GM20431 (cell line): ENCODE results near the gene FES.
"Not testable (repeated sequence)": the region's sequence is repeated elsewhere in the genome, so short reads cannot be mapped to it uniquely, and the experiment has no call there.

Experiments used
- in situ Hi-C: fragments of 300-500 bp; cut with MseI, MboI; formaldehyde crosslinking; loops from one replicate; pipeline ENCODE4 v1.15.0; 2020; ENCODE audit warnings: low sequenced_read_pairs; ENCODE audit not compliant: unreplicated experiment

Gene FES

GRCh38 chr15:90904746-90905145 lies 20.4 kb downstream of the FES start:
- in situ Hi-C loops = no loop called here

- in situ Hi-C loops = no loop called here
Observed at GRCh38 chr15:90905306-90906180, 21.2 kb downstream of the FES start.

GRCh38 chr15:90906181-90906849 lies 22.0 kb downstream of the FES start:
- in situ Hi-C loops = no loop called here

- in situ Hi-C loops = no loop called here
Observed at GRCh38 chr15:90907051-90907660, 22.9 kb downstream of the FES start.

- in situ Hi-C loops = no loop called here
Observed at GRCh38 chr15:90907838-90908507, 23.7 kb downstream of the FES start.

GRCh38 chr15:90909449-90909848 lies 25.1 kb downstream of the FES start:
- in situ Hi-C loops = not testable (repeated sequence)

- in situ Hi-C loops = no loop called here
Observed at GRCh38 chr15:90909976-90910375, 25.7 kb downstream of the FES start.

- in situ Hi-C loops = no loop called here
Observed at GRCh38 chr15:90910441-90911301, 26.4 kb downstream of the FES start.

- in situ Hi-C loops = no loop called here
Observed at GRCh38 chr15:90911302-90911623, 27.0 kb downstream of the FES start.

GRCh38 chr15:90911906-90912769 lies 27.8 kb downstream of the FES start:
- in situ Hi-C loops = no loop called here

GRCh38 chr15:90912770-90913075 lies 28.4 kb downstream of the FES start:
- in situ Hi-C loops = no loop called here

GRCh38 chr15:90913398-90913944 lies 29.2 kb downstream of the FES start:
- in situ Hi-C loops = no loop called here

GRCh38 chr15:90914305-90915080 lies 30.2 kb downstream of the FES start:
- in situ Hi-C loops = no loop called here

GRCh38 chr15:90915216-90915807 lies 31.0 kb downstream of the FES start:
- in situ Hi-C loops = no loop called here

- in situ Hi-C loops = no loop called here
Observed at GRCh38 chr15:90915808-90916440, 31.6 kb downstream of the FES start.

GRCh38 chr15:90916461-90916860 lies 32.2 kb downstream of the FES start:
- in situ Hi-C loops = no loop called here

GRCh38 chr15:90917569-90917968 lies 33.3 kb downstream of the FES start:
- in situ Hi-C loops = no loop called here
